HG03432 (cell line): Measurements from ENCODE around the gene OVAAL.
"Not testable (repeated sequence)": the region's sequence is repeated elsewhere in the genome, so short reads cannot be mapped to it uniquely, and the experiment has no call there.

Experiments
- ATAC-seq: cut with Tn5 transposase; IDR thresholded peaks from one replicate; pipeline ENCODE4 v1.9.1; 2021; ENCODE audit warnings: mild to moderate bottlenecking, moderate library complexity; ENCODE audit not compliant: unreplicated experiment

The OVAAL gene

DNA sequence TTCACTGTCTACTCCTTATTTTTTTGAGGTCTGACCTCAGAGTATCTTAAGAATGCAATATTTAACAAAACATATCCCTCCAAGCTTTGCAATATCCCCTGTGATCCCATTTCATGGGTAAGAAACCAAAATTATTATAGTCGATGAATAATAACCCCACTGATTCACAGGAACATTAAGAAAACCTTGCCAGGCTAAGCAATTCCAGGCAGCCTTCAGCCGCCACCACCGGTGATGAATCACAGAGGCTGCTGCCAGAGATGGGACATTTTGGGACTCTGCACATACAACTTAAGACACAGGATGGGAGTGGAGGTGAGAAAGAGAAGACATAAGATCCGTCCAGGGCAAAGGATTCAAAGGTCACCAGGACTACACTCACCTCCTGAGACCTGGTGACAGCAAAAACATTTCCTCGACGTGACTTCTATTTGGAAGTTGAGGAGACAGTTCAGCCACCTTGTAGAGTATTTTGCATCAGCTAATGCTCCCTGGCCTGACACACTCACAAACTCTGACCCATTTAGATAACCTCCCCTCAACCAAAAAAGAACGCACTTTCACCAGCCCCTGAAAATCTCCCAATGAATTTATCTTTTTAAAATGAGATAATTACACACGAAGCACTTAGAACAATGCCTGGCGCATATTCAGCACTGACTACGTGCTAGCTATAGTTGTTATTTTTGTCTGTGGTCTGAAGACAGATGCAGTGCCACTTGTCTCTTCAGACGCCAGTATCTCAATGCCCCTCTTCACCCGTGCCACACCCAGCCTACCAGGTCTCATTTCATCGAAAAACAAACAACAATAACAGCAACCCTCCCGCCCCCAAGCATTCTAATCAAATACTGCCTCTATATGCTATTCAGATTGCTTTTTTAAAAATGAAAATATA, 17.8 kb upstream of the OVAAL start:
- no peak for ATAC-seq

DNA sequence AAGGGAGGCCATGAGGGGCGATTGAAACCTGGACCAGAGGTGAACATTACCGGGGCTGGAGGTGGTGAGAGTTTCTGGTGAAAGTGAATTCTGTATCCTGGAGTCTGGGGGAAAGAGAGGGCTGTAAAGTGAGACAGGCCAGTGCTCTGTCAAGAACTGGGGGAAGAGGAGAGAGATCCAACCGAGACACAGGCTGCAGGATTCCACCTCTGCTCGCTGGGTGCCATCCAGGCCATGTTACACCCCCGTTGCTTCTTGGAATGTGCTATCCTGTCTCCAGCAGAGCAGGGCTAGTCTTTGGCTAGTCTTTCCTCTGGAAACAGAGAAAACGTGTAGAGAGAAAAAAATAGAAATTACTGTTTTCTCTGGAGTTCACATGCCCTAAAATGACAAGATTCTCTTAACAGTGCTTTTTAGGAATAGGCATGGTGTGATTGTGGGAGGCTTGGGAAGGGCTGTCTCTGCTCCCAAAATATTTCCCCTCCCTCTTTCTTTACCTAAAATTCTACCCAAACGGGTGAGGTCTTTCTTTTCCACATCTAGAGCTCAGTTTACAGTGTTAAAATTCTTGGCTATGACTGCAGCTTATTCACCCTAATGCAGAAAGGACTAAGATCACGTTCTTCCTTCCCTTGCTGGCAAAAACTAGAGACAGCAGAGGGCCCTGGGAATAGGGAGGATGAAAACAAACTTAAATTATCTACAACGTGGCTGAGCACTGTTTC, 16.5 kb upstream of the OVAAL start:
- ATAC-seq: no peak

DNA sequence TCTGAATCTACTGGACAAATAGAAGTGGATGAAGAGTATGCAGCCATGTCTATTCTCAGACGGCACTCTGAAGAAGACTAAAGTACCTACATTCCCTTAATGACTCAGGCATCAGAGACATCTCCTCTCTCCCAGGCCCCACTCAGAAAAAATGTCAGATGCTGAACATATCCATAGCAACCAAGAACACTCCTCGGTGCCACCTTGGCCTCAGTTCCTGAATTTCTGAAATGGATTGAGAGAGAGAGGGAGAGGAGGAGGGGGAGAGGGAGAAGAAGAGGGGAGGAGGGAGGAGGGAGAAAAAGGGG, 16.0 kb upstream of the OVAAL start:
- ATAC-seq: no peak

DNA sequence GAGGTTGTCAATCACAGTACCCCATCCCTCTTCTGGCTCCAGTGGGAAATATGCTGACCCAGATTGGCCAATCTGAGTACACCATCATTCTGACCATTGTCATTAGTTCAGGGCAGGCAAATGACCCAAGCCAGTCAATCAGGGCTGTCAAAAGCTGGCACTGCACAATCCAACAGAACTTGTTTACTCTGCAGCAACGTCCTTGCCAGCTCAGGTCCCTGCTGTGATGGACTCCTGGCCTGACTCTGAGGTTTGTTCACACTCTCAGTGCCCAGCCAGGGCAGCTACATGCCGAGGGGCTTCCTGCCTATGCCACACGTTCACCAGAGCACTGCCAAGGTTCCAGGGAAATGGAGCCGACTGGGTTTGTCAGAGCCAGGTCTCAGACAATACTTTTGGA, 14.7 kb upstream of the OVAAL start:
- ATAC-seq: no peak

DNA sequence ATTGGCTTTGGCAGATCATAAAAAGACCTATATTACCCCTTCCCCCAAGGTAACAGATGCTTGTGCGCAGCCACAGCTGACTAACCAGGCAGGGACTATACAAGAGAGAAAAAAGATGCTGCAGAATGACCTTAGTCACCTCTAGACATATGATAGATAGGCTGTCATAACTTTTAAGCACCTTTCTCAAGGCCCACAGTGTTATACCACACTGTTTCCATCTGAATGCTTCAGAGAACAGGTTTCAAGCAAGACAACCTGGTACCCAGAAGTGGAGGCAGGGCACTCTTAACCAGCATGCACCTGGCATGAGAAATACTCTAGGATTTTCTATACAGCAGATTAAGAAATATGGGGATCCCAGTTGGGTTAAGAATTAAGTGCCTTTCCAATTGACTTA, 12.8 kb upstream of the OVAAL start:
- no peak for ATAC-seq

DNA sequence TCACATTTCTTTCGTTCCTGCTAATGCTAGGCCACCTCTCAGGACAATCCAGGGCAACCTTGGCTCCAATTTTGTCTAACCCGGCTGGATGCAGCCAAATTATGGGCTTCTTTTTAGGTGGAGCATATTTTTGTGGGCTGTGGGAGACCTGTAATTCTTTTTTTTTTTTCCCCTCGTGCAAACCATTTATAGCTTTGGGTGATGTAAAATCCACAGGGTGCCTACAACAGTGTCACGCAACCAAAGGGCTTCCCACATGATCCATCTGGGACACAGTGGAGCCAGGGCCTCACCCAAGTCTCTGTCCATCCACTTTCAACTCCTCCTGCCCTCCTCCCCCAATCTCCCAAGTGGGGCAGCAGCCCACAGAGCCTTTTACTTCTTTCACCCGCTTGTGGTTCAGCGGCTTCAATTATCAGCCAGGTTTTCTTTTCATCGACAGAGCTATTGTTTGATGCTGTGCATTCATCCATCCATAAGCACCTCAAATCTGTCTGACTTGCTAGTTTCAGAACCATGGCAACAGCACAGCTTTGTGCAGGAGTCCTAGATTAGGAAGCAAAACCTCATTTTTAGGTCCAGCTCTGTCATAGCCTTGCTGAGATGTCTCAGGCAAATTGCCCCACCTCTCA, 10.0 kb upstream of the OVAAL start:
- no peak for ATAC-seq

DNA sequence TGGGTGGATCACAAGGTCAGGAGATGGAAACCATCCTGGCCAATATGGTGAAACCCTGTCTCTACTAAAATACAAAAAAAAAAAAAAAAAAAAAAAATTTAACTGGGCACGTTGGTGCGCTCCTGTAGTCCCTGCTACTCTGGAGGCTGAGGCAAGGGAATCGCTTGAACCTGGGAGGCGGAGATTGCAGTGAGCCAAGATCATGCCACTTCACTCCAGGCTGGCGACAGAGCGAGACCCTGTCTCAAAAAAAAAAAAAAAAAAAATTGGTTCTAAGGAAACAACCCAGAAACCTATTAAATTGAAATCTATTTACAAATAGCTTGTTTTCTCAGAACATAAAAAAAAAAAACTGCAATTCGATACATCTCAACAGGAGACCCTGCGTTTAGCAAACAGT, 9.0 kb upstream of the OVAAL start:
- not testable (repeated sequence) for ATAC-seq

DNA sequence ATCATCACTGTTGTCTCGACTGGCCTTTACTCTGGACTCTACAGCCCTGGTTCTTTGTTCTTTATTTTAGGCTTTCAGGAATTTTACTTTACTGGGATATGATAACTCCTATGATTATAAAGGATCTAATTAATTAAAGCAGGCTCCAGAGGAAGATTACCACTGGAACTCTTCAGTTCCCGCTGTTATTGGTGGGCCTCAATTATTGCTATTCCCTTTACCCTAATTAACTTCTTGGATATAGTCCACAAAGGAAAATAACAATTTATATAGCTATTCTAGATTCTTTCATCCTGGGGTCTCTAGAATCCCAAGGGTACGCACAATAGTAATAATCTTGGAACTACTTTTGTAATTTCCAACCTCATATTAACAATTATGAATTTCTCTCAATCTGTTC, 8.5 kb upstream of the OVAAL start:
- no peak for ATAC-seq

DNA sequence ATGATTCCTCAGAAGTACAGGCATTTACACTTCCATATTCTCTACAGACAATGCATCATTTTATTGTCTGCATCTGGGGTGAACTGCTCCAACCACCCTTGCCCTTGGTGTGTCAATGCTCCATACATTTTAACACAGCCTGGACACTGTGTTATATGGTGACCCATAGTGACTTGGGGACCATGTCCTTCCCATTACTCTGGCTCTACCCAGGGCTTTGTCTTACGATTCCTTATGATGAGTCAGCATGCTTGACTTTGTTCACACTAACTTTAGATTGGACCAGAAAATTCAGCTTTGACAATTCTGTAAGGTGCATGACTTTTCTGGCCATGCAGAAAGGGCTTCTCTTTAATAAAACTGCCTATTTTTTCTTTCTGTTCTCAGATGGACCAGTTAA, 6.8 kb upstream of the OVAAL start:
- no peak for ATAC-seq

DNA sequence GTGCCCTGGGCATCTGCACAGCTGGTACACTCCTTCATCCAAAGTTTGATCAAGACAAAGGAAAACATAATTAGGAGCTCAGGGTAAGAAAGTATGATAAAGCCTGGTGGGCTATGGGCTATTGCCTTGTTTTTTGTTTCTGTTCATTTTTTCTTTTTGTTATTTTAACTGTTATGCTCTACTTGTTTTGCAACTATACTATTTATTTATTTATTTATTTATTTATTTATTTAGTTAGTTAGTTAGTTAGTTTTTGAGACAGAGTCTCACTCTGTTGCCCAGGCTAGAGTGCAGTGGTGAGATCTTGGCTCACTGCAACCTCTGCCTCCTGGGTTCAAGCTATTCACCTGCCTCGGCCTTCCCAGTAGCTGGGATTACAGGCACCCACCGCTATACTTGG, 5.7 kb upstream of the OVAAL start:
- ATAC-seq: not testable (repeated sequence)

DNA sequence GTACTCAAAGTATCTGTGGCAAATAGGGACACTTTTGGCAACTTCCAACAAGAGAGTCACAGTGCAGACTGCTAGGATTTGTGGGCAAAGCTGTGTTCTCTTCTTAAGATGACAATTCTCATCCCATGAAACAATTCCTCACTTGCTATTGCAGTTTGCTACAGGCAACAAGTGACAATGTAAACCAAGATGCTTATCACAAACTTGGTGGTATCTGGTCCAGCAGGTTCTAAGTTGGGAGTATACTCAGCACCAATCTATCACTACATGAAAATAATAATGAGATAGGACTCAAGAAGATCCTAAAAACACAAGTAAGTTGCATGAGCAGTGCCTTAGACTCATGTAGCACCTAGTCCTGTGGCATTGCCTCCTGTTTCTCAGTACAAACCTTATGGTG, 3.4 kb upstream of the OVAAL start:
- no peak for ATAC-seq

DNA sequence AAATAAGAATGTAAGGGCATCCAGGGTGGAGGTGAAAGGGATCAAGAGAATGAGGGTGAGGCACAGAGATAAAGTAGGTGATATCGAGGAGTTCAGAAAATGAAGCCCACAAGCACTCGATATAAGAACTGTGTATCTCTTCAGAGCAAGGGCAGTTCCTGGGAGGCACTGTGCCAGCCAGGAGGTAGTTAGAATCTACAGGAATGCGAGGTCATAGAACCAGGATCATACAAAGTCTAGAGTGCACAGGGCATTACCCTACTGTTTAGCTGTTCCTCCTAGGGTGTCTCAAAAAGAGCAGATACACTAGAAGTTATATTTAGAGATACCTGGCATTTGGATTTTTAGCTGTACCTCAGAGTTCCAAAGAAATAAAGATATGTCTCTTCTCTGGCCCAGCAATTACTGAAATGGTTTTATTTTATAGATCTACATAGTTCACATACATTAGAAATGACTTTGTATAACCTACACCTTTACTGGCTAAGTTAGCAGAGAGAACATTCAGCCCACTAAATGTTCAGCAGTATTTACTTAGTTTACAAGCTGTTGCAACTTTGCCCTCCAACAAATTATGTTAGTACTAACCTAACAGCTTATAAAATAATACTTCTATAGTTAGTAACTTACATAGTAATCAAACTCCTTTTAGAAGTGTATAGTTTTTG, 1.6 kb downstream of the OVAAL start:
- ATAC-seq: no peak

DNA sequence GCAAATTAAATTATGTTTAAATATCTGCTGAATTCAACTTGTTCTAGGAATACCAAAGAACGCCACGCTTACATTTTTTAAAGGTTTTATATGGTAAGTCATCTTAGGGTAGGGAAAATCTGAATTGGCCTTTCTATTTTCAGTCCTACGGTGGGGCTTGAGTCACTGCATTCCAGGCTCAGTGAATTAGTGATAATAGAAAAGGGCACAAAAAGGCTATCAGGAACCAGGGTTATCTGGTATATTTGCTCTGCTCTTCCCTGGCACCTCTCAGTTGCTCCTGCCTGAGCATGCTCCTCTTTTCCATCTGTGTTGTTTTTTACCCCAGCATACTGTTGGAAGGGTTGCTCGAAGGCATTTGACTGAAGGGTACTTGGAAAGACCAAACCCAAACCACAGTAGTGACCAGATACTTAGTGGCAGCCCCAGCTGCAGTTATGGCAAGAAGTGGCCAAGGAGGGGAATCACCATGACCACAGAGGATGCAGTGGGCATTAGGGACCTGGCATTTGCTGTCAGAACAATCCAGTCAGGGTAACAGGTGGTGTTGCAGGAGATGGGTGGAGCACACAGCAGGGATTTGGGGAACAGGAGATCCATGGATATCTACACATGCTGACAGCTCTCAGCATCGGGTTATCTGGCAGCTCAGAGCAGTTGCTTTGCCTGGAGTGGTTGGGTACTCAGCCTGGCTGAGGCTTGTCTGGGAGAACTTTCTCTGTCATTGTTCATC, 2.3 kb downstream of the OVAAL start:
- no peak for ATAC-seq

DNA sequence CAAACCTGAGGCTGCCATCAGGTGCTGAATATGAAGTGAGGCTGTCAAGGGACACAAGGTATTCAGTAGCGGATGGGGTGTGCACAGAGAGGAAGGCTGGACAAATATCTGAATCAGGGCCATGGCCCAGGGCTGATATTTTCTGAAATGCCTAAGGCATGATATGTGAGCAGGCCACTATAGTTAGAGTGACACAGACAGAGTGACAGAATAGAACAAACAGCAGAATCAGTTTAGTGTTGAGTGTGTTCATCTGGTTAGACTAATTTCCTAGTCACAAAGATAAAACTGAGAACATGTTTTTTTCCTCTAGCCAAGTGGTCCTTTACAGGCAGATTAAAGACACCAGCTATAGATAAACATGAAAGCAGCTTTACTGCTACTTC, 3.9 kb downstream of the OVAAL start:
- no peak for ATAC-seq

DNA sequence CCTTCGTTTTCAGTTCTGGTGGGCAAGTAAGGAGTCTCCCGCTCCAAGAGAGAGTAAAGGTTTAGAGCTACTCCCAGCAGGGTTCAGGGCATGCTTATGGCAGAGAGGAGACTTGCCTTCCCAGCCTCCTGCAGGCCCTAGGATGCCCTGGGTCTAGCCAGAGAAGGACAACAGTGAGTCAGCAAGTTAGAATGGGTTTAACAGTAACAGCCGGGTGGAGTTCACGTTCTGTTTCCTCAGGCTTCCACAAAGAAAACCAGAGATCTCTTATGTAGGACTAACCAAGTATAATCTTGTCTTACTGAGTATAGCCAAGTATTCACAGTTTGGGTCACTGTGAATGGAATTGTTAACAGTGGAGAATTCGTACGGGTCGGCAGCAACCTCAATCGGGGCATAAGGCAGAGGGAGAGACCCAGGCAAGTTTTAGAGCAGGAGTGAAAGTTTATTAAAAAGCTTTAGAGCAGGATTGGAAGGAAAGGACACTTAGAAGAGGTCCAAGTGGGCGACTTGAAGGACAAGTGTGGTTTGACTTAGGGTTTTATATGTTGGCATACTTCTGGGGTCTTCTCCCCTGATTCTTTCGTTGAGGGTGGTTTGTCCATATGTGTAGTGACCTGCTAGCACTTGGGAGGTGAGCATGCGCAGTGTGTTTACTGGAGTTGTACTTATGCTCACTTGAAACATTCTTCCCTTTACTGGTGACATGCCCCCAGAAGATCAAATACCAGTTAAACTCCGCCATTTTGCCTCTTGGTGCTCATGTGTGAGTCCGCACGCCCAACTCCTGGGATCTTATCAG, 4.5 kb downstream of the OVAAL start:
- no peak for ATAC-seq

DNA sequence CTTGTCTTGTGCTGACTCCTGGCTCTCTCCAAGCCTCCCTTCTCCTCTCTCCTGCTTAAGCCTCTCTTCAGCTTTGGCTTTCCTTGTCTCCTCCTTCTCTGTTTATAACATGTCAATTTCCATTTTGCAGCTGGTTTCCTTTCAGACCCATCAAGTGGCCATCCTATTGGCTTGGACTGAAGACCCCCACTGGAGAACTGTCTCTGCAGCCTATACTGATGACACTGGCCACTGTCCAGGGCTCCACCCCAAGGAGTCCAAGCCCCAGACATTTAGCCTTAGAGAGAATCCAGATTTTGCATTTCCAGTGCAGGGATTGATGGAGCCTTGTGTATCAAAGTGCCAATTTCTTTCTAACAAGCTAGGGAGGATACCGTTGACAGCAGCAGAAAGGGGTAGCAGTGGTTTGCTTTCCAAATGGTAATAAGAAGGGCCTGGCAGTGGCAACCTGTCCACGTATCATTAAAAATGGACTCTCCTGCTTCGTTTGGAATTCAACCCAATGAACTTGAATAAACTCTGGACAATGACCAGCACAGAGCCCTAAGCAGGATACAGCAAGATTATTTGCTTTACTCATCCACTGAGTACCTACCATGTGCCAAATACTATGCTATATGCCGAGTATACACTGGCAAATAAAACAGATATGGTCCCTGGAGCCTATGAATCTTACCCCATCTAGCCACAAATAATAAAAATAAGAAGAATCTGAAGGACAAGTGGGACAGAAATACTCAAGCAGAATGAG, 6.5 kb downstream of the OVAAL start:
- no peak for ATAC-seq

DNA sequence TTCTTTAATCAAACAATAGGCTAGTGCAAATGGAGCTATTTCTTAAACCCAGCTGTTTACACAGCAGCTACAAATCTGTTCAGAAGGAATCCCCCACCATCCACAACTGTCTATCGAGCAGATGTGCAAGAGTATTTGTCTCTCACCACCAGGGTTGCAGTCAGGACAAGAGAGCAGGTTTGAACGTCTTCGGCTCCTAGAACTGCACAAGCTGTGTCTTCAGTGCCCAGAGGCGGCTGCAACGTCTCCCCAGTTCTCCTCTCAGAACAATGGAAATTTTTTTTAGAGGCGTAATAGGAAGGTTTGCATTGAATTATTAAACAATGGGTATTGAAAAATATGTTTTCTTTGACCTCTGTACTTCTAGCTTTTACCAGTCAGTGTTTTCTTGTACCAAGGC, 7.3 kb downstream of the OVAAL start:
- no peak for ATAC-seq

DNA sequence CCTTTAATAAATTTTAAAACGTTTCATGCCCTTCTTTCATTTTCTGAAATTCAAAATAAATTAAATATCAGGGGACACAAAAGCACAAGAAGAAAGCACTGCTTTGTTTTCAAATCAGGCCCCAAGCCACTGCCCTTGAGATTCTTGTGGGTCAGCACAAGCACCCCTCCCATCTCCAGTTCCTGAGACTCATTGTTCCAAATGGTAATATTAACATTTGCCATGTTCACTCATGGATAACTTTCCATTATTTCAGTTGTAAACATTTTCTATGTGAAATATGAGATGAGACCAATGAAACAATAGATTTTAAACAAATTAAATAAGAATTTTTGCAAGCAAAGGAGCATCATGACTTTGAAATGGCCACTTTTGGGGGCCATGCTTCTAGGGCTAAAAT, 7.7 kb downstream of the OVAAL start:
- ATAC-seq: no peak

DNA sequence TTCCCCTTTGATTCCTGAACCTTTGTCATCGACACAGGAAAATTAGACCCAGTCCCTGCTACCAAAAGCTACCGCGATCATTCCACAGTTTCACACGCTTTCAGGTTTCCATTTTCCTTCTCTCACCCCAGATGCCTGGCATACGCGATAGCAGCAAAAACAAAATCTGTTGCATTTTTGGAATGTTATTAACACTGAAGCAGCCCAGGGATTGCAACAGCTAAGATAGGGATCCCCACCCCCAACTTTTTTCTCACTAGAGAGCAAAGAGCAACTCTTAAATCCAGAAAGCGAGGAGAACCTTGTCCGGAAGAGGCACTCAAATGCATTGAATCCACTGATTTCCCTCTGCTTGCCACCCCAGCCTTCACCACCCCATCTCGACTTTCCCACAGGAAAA, 8.9 kb downstream of the OVAAL start:
- no peak for ATAC-seq
